ENCODE measurements around the gene SASH1. TPM values are rescaled to one million over a fixed set of nuclear protein-coding genes. Genes with fewer than 3 reads are reported as not detected.
A peak's percentile ranks its signal among the peaks of the same experiment; 100 is the strongest.

SASH1 gene
- total RNA-seq, 2 donors from 2014 or later: 21.0 to 49.8 TPM

DNA sequence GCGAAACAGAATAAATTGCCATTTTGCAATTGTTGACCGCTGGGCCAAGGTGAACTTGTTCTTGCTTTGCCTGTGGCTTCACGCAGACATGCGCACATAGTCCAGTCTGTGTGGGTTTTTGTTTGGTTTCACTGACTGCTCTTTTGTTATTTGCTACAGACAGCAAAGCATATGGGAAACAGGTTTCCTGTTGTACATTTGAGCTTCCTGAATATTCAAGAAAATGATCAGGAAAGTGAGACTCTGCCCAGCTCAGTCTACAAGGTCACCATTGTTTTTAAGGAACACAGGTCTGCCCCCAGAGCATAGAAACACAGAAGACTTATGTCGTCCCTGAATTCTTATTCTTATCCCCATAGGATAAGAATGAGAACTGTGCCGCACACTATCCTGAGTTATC lies 55.6 kb downstream of the SASH1 start:
- DNase-seq (no peak), ATAC-seq (no peak)
- peaks cover 4% of the 10 kb centered on the region for H3K4me1 ChIP-seq
- WGBS, 2 donors: 82 to 90% methylated on average over 6 of the region's 6 CpGs
- peak overlapping the region in 1 of 4 donors; percentile 12 for H3K27ac ChIP-seq
- intact Hi-C loops (cut with DNase I): no loop called here
- no peaks in the 10 kb centered on the region for H3K36me3 ChIP-seq (replicated peaks in 1 of 2; ENCODE audit: insufficient read depth in 1 of 2, low read depth in 2 of 2)
- H3K27me3 ChIP-seq: no peaks in the 10 kb centered on the region
- H3K4me3 ChIP-seq: no peak overlapping the region
- no peaks in the 10 kb centered on the region for H3K9me3 ChIP-seq
- TF ChIP-seq POLR2A (IDR thresholded peaks at IDR 0.05): no peak
- TF ChIP-seq, protein P1, sequence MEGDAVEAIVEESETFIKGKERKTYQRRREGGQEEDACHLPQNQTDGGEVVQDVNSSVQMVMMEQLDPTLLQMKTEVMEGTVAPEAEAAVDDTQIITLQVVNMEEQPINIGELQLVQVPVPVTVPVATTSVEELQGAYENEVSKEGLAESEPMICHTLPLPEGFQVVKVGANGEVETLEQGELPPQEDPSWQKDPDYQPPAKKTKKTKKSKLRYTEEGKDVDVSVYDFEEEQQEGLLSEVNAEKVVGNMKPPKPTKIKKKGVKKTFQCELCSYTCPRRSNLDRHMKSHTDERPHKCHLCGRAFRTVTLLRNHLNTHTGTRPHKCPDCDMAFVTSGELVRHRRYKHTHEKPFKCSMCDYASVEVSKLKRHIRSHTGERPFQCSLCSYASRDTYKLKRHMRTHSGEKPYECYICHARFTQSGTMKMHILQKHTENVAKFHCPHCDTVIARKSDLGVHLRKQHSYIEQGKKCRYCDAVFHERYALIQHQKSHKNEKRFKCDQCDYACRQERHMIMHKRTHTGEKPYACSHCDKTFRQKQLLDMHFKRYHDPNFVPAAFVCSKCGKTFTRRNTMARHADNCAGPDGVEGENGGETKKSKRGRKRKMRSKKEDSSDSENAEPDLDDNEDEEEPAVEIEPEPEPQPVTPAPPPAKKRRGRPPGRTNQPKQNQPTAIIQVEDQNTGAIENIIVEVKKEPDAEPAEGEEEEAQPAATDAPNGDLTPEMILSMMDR (IDR thresholded peaks at IDR 0.05): no peak

DNA sequence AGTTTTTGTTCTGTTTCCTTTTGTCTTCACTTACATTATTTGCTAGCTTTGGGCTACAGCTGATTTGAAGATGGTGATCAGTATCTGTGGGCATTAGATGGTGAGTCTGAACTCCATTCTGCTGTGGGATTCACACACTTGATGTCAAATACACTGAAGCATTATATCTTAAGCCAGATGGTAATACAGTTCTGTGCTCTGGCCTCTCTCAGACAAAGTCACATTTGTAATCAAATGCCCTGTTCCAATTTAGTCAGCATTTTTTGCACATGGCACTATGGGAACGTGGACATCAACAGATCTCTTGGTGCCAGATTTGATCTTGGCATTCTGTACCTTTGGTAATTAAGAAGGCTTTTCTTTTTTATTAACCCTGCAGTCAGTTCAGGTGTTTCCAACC lies 56.0 kb downstream of the SASH1 start:
- TF ChIP-seq, protein P1 (IDR thresholded peaks at IDR 0.05): no peak
- no peak for TF ChIP-seq POLR2A (IDR thresholded peaks at IDR 0.05)
- DNase-seq (no peak), ATAC-seq (no peak)
- H3K9me3 ChIP-seq: no peaks in the 10 kb centered on the region
- no peaks in the 10 kb centered on the region for H3K27me3 ChIP-seq
- WGBS, 2 donors: 24 to 25% methylated on average over 1 of the region's 1 CpG
- intact Hi-C loops (cut with DNase I): no loop called here
- H3K4me1 ChIP-seq: peaks cover 4% of the 10 kb centered on the region
- H3K27ac ChIP-seq: no peak overlapping the region
- no peak overlapping the region for H3K4me3 ChIP-seq
- no peaks in the 10 kb centered on the region for H3K36me3 ChIP-seq (replicated peaks in 1 of 2; ENCODE audit: insufficient read depth in 1 of 2, low read depth in 2 of 2)

DNA sequence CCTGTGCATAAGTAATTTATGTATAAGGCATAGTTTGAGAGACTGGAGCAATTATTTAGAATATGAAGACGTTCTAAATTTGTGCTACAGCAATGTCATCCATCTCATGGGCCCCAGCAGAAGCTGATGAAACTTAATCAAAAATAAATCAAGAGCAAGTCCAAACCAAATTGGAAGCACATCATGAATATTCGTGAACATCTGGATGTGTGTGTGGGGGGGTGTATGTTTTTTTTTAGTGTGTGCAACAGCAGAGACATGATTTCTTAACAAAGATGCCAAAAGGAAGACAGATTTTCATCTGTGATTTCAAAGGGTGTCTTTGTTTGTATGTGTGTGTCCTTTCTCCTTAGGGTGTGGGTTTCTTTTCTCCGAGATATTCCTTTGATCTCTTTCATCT lies 58.9 kb downstream of the SASH1 start:
- no peak for ATAC-seq
- Histone ChIP-seq H3K36me3 (replicated peaks in 1 of 2; ENCODE audit: insufficient read depth in 1 of 2, low read depth in 2 of 2) (no peaks in the 10 kb centered on the region), H3K27me3 (no peaks in the 10 kb centered on the region), H3K27ac (no peak overlapping the region), H3K4me1 (peaks cover 8% of the 10 kb centered on the region), H3K9me3 (no peaks in the 10 kb centered on the region), H3K4me3 (no peak overlapping the region)
- TF ChIP-seq, protein P1 (IDR thresholded peaks at IDR 0.05): no peak
- no peak for TF ChIP-seq POLR2A (IDR thresholded peaks at IDR 0.05)
- DNase-seq: no peak
- intact Hi-C loops (cut with DNase I): no loop called here
- WGBS, 2 donors: 53 to 78% methylated on average over 3 of the region's 3 CpGs

DNA sequence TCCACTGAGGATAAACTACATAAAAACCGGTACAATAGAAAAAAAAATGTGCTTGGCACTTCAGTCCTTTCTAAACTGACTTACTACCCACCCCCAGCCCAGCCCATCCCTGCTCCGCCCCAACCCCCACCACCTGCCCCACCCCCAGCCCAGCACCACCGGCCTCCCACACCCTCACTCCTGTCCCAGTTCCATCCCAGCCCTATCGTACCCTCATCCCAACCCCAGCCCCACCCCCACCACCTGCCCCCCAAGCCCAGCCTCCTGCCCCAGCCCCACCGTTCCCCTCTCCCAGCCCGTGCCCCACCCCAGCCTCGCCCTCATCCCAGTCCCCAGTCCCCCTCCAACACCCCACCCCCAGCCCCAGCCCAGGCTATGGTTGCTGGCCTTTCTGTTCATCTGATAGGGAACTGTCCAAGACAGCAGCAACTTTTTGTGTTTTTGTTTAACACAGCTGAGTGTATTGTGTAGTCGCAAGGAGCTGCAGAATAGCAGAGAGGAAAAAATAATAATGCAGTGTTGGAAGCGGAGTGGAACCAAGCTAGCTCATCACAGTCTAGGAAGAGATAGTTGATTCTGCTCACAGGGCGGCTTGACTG lies 61.9 kb downstream of the SASH1 start:
- no peak for DNase-seq
- Histone ChIP-seq H3K9me3 (no peaks in the 10 kb centered on the region), H3K27ac (no peak overlapping the region), H3K4me3 (no peak overlapping the region), H3K36me3 (replicated peaks in 1 of 2; ENCODE audit: insufficient read depth in 1 of 2, low read depth in 2 of 2) (no peaks in the 10 kb centered on the region), H3K4me1 (peaks cover 8% of the 10 kb centered on the region), H3K27me3 (no peaks in the 10 kb centered on the region)
- 88% methylated on average over 6 to 9 of the region's 10 CpGs for WGBS, 2 donors
- intact Hi-C loops (cut with DNase I): no loop called here
- ATAC-seq: no peak
- TF ChIP-seq, protein P1 (IDR thresholded peaks at IDR 0.05): no peak
- no peak for TF ChIP-seq POLR2A (IDR thresholded peaks at IDR 0.05)

DNA sequence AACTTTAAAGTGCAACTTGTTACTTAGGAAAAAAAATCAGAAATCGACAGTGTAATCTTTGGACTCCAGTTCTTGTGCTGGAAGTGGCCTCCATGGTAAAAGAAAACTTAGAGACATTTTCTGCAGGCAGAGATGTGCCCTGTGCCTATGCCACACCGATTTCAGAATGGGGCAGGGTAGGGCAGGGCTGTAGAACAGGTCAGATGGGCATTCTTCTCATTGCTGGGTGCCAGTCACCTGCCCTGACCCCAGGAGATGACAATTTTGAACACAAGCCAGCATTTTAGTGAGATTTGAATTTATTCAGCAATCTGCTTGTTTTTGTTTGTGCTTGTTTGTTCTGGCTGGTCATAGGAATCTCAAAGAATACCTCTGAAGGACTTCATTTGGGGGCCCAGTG lies 63.3 kb downstream of the SASH1 start:
- DNase-seq (no peak), ATAC-seq (no peak)
- intact Hi-C loops (cut with DNase I): no loop called here
- H3K4me1 ChIP-seq: peaks cover 8% of the 10 kb centered on the region
- H3K4me3 ChIP-seq: no peak overlapping the region
- H3K27me3 ChIP-seq: no peaks in the 10 kb centered on the region
- WGBS, 2 donors: 46 to 56% methylated on average over 2 of the region's 2 CpGs
- TF ChIP-seq, protein P1 (IDR thresholded peaks at IDR 0.05): no peak
- no peak for TF ChIP-seq POLR2A (IDR thresholded peaks at IDR 0.05)
- no peaks in the 10 kb centered on the region for H3K9me3 ChIP-seq
- no peak overlapping the region for H3K27ac ChIP-seq
- H3K36me3 ChIP-seq (replicated peaks in 1 of 2; ENCODE audit: insufficient read depth in 1 of 2, low read depth in 2 of 2): no peaks in the 10 kb centered on the region

Measured in body of pancreas (tissue), 4 donors.